Neural cell (in vitro differentiated cells): ENCODE results near the gene NTNG1. TPM values are rescaled to one million over a fixed set of nuclear protein-coding genes. Genes with fewer than 3 reads are reported as not detected.

Source experiments
- H2AFZ ChIP-seq: fragments of 200-600, 300-800 bp; sonication (generic), shearing (Covaris generic); 2 replicates; pipeline ENCODE4 v1.6.0; 2014; ENCODE audit warnings: low read depth, mild to moderate bottlenecking, antibody characterized with exemption, low read length, moderate library complexity
- H3F3A ChIP-seq: fragments of 200-600 bp; shearing (Covaris generic); 2 replicates; pipeline ENCODE4 v1.6.1; 2016; ENCODE audit warnings: mild to moderate bottlenecking, moderate library complexity, mixed read lengths, antibody characterized with exemption, low read length; ENCODE audit not compliant: insufficient read depth, poor library complexity, severe bottlenecking
- H3K27ac ChIP-seq: fragments of 200-600, 300-800 bp; sonication (generic), shearing (Covaris generic); 2 replicates; pipeline ENCODE4 v1.5.1; 2014; ENCODE audit warnings: mild to moderate bottlenecking, low read length, moderate library complexity
- H3K27me3 ChIP-seq: fragments of 300-800, 200-600 bp; sonication (generic), shearing (Covaris generic); 2 replicates; pipeline ENCODE4 v1.6.0; 2014; ENCODE audit warnings: mild to moderate bottlenecking, low read depth, low read length, moderate library complexity; ENCODE audit not compliant: insufficient read depth
- H3K36me3 ChIP-seq: fragments of 300-800, 200-600 bp; sonication (generic), shearing (Covaris generic); 2 replicates; pipeline ENCODE4 v1.5.1; 2014; ENCODE audit warnings: mild to moderate bottlenecking, antibody characterized with exemption, low read length, moderate library complexity; ENCODE audit not compliant: insufficient read depth
- H3K4me2 ChIP-seq: fragments of 300-800, 200-600 bp; sonication (generic), shearing (Covaris generic); 2 replicates; pipeline ENCODE4 v1.6.0; 2014; ENCODE audit warnings: mild to moderate bottlenecking, low read length
- H3K4me3 ChIP-seq: fragments of 300-800, 200-600 bp; sonication (generic), shearing (Covaris generic); 2 replicates; pipeline ENCODE4 v1.5.1; 2014; ENCODE audit warnings: mild to moderate bottlenecking, low read length, moderate library complexity
- H3K79me2 ChIP-seq: fragments of 200-600 bp; shearing (Covaris generic); replicated peaks from 2 replicates; pipeline ENCODE4 v1.6.0; 2014; ENCODE audit warnings: mild to moderate bottlenecking, low read length, moderate library complexity; ENCODE audit not compliant: insufficient read depth
- H3K9ac ChIP-seq: fragments of 300-800, 200-600 bp; sonication (generic), shearing (Covaris generic); 2 replicates; pipeline ENCODE4 v1.6.1; 2016; ENCODE audit warnings: mild to moderate bottlenecking, low read length, mixed read lengths
- H3K9me2 ChIP-seq: fragments of 200-600 bp; shearing (Covaris generic); 2 replicates; pipeline ENCODE4 v1.6.1; 2016; ENCODE audit warnings: mild to moderate bottlenecking, low read length, mixed read lengths; ENCODE audit not compliant: insufficient read depth
- H3K9me3 ChIP-seq: fragments of 200-600, 300-800 bp; sonication (generic), shearing (Covaris generic); 2 replicates; pipeline ENCODE4 v1.6.1; 2016; ENCODE audit warnings: mild to moderate bottlenecking, mixed run types, low read length, moderate library complexity, mixed read lengths
- H4K20me1 ChIP-seq: fragments of 200-600 bp; shearing (Covaris generic); 2 replicates; pipeline ENCODE4 v1.6.1; 2016; ENCODE audit warnings: mild to moderate bottlenecking, mixed run types; ENCODE audit not compliant: insufficient read depth
- EP300 ChIP-seq: fragments of 450-650 bp; conservative IDR thresholded peaks from 2 replicates; pipeline ENCODE4 v1.6.1; 2014; ENCODE audit warnings: antibody characterized with exemption, mild to moderate bottlenecking, moderate library complexity; ENCODE audit not compliant: poor library complexity, severe bottlenecking
- EZH2 ChIP-seq: fragments of 200-600, 300-800 bp; shearing (Covaris generic), sonication (generic); IDR thresholded peaks from 2 replicates; pipeline ENCODE4 v1.6.1; 2014; ENCODE audit warnings: antibody characterized with exemption, low read length, borderline replicate concordance, mild to moderate bottlenecking; ENCODE audit not compliant: insufficient read depth, poor library complexity, severe bottlenecking
- MXI1 ChIP-seq: fragments of 450-650 bp; conservative IDR thresholded peaks from 2 replicates; pipeline ENCODE4 v1.6.1; 2014; ENCODE audit warnings: antibody characterized with exemption, mild to moderate bottlenecking; ENCODE audit not compliant: poor library complexity, severe bottlenecking
- POLR2AphosphoS5 ChIP-seq: IDR thresholded peaks from 2 replicates; pipeline ENCODE4 v1.6.1; 2012
- RAD21 ChIP-seq: fragments of 450-650 bp; conservative IDR thresholded peaks from 2 replicates; pipeline ENCODE4 v1.6.1; 2014; ENCODE audit warnings: antibody characterized with exemption, mild to moderate bottlenecking, moderate library complexity
- SMC3 ChIP-seq: fragments of 450-650 bp; conservative IDR thresholded peaks from 2 replicates; pipeline ENCODE4 v1.6.1; 2014; ENCODE audit warnings: antibody characterized with exemption, mild to moderate bottlenecking, moderate library complexity; ENCODE audit not compliant: poor library complexity
- TAF1 ChIP-seq: IDR thresholded peaks from 2 replicates; pipeline ENCODE4 v1.6.1; 2012; ENCODE audit warnings: low read depth
- polyA plus RNA-seq: library from polyadenylated mRNA; depleted of rRNA; stranded (reverse); fragments of >200 nt; gene quantifications from 2 replicates; pipeline ENCODE4 v1.2.3, GENCODE V29; 2014
- TF ChIP-seq, protein P1 (sequence below): IDR thresholded peaks from 2 replicates; pipeline ENCODE4 v1.6.1; 2012; ENCODE audit warnings: borderline replicate concordance
- TF ChIP-seq, protein P2 (sequence below): fragments of 450-650 bp; IDR thresholded peaks from 2 replicates; pipeline ENCODE4 v1.5.1; 2014; ENCODE audit warnings: antibody characterized with exemption, mild to moderate bottlenecking, moderate library complexity; ENCODE audit not compliant: poor library complexity, severe bottlenecking

Gene NTNG1
- polyA plus RNA-seq, 1 donor from 2014 or later, result not detected

DNA sequence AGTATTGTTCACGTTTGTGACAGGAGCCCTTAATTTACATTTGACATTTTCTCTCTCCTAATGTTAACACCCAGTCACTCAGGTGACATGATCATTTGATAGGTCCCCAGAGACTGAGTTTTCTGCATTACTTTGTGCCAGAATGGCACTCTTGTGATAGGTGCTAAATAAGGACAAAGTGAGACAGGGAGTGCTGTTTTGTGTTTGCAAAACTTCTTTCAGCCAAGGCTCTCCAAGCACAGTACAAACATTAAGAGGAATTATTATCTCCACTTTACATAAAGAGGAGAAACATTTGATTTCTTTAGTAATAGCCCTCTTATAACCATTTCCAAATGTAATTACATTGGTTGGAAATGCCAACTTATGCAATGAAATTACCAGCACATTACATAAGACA, 355.2 kb downstream of the NTNG1 start:
- H3K27ac ChIP-seq, result no peak overlapping the region
- H3K9me3 ChIP-seq, result no peaks in the 10 kb centered on the region
- H3K4me2 ChIP-seq, result no peak overlapping the region
- H3K9ac ChIP-seq, result no peak overlapping the region
- no peak overlapping the region for H3K4me3 ChIP-seq
- H4K20me1 ChIP-seq, result no peaks in the 10 kb centered on the region
- TF ChIP-seq EP300, result peak; percentile 43
- no peak for TF ChIP-seq RAD21
- peak; percentile 27 for TF ChIP-seq POLR2AphosphoS5
- TF ChIP-seq EZH2, result no peak
- TF ChIP-seq, protein P1, sequence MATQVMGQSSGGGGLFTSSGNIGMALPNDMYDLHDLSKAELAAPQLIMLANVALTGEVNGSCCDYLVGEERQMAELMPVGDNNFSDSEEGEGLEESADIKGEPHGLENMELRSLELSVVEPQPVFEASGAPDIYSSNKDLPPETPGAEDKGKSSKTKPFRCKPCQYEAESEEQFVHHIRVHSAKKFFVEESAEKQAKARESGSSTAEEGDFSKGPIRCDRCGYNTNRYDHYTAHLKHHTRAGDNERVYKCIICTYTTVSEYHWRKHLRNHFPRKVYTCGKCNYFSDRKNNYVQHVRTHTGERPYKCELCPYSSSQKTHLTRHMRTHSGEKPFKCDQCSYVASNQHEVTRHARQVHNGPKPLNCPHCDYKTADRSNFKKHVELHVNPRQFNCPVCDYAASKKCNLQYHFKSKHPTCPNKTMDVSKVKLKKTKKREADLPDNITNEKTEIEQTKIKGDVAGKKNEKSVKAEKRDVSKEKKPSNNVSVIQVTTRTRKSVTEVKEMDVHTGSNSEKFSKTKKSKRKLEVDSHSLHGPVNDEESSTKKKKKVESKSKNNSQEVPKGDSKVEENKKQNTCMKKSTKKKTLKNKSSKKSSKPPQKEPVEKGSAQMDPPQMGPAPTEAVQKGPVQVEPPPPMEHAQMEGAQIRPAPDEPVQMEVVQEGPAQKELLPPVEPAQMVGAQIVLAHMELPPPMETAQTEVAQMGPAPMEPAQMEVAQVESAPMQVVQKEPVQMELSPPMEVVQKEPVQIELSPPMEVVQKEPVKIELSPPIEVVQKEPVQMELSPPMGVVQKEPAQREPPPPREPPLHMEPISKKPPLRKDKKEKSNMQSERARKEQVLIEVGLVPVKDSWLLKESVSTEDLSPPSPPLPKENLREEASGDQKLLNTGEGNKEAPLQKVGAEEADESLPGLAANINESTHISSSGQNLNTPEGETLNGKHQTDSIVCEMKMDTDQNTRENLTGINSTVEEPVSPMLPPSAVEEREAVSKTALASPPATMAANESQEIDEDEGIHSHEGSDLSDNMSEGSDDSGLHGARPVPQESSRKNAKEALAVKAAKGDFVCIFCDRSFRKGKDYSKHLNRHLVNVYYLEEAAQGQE, result no peak
- TF ChIP-seq TAF1, result no peak
- TF ChIP-seq, protein P2, sequence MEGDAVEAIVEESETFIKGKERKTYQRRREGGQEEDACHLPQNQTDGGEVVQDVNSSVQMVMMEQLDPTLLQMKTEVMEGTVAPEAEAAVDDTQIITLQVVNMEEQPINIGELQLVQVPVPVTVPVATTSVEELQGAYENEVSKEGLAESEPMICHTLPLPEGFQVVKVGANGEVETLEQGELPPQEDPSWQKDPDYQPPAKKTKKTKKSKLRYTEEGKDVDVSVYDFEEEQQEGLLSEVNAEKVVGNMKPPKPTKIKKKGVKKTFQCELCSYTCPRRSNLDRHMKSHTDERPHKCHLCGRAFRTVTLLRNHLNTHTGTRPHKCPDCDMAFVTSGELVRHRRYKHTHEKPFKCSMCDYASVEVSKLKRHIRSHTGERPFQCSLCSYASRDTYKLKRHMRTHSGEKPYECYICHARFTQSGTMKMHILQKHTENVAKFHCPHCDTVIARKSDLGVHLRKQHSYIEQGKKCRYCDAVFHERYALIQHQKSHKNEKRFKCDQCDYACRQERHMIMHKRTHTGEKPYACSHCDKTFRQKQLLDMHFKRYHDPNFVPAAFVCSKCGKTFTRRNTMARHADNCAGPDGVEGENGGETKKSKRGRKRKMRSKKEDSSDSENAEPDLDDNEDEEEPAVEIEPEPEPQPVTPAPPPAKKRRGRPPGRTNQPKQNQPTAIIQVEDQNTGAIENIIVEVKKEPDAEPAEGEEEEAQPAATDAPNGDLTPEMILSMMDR, result no peak
- no peak for TF ChIP-seq MXI1
- TF ChIP-seq SMC3, result no peak
- no peak overlapping the region for H2AFZ ChIP-seq
- H3K79me2 ChIP-seq, result no peaks in the 10 kb centered on the region
- no peaks in the 10 kb centered on the region for H3K9me2 ChIP-seq
- H3K36me3 ChIP-seq, result no peaks in the 10 kb centered on the region
- no peaks in the 10 kb centered on the region for H3F3A ChIP-seq
- no peaks in the 10 kb centered on the region for H3K27me3 ChIP-seq

DNA sequence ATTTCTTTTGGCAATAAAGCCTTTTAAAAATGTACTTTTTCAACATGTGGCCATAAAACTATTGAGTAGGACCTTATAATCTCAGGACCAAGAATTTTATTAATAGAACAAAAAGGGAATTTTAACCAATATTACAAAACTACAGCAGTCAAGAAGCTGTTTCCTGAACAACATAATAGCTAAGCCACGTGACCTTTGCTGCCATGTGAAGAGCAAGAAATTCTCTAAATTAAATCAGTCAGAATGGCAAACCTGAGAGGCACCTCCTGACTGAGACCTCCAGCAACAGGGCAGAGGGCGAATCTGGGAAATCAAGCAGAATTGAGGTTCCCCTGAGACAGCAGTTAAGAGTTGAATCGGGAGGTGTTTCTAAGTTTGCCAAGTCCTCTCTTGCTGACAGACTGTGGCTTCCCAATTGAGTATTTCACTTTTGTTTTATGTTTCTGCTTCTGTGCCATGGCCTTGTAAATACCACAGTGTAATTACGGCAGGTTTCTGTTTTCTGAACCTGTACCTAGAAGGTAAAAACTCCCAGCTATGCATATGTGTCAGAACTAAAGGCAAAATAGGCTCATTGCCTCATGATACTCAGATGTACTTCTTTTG, 358.4 kb downstream of the NTNG1 start:
- TF ChIP-seq MXI1 (no peak), SMC3 (no peak), EP300 (no peak), EZH2 (no peak), RAD21 (no peak), TAF1 (no peak), POLR2AphosphoS5 (no peak)
- TF ChIP-seq, protein P1, result no peak
- TF ChIP-seq, protein P2, result no peak
- no peak overlapping the region for H2AFZ ChIP-seq
- H3K27ac ChIP-seq, result no peak overlapping the region
- H3K4me3 ChIP-seq, result no peak overlapping the region
- no peaks in the 10 kb centered on the region for H3F3A ChIP-seq
- H3K36me3 ChIP-seq, result no peaks in the 10 kb centered on the region
- no peak overlapping the region for H3K4me2 ChIP-seq
- no peaks in the 10 kb centered on the region for H3K9me2 ChIP-seq
- H3K79me2 ChIP-seq, result no peaks in the 10 kb centered on the region
- H3K27me3 ChIP-seq, result no peaks in the 10 kb centered on the region
- no peaks in the 10 kb centered on the region for H4K20me1 ChIP-seq
- no peak overlapping the region for H3K9ac ChIP-seq
- no peaks in the 10 kb centered on the region for H3K9me3 ChIP-seq
